T-helper 9 cell (primary cell): ENCODE results near the gene MED7.
"Not testable (repeated sequence)": the region's sequence is repeated elsewhere in the genome, so short reads cannot be mapped to it uniquely, and the experiment has no call there.

Experiments
- DNase-seq: peaks from one replicate; pipeline ENCODE4 v3.0.0-alpha.2; 2020
- total RNA-seq, 2 donors: gene quantifications; one replicate each; lab custom pipeline; 2026; lab: John Stamatoyannopoulos, UW

Gene MED7, protein sequence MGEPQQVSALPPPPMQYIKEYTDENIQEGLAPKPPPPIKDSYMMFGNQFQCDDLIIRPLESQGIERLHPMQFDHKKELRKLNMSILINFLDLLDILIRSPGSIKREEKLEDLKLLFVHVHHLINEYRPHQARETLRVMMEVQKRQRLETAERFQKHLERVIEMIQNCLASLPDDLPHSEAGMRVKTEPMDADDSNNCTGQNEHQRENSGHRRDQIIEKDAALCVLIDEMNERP
- total RNA-seq, result 10.1 to 17.2 reads per million in 2 donors

DNA sequence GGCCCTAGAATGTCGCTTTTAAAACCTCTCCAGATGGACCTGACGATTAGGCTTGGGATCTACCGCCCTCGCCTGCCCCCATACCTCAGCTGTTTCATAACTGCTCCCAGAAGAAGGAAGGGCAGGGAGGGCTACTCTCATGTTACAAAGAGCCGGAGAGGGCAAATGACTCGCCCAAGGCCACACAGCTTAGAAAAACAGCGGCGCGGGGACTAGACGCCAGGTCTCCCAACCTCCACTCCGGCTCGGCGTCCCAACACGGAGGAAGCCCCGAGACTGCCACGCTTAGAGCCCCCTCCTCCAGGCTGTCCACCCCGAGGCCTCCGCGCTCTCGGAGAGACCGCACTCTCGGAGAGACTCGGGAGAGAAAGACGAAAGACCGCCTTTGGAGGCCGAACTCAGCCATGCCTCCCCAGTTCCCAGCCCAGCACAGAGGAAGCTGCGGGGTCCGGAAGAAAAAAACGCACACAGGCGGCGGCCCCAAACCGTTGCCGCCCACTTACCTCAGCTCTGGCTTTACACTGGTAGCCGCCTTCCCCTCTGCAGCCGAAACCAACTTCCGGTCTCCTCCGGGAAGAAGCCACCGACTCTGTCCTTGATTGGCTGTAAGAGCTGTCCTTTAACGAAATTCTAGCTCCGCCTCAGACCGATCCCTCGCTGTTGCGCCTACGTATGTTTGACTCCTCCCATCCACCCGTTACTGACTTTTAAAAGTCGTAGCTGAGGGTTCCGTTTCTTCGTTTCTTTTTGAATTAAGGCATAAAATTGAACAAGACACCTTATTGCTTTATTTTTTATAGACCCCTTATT, at the start of gene MED7:
MED7 (minus strand) TSS at position 549 of the 810 bp plus-strand sequence. CDS start 3,434 bp downstream, outside the sequence.
- peak; percentile 82 for DNase-seq

DNA sequence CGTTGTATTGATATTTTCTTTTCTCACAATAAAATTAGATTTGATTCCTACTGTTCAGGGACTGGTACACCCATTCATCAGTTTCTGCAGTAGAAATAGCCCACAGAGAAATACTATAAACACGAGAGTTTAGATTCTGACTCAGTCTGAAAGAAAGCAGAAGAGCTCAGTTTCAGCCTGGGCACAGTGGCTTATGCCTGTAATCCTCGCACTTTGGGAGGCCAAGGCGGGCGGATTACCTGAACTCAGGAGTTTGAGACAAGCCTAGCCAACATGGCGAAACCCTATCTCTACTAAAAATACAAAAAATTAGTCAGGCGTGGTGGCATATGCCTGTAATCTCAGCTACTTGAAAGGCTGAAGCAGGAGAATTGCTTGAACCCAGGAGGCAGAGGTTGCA, 46.6 kb upstream of the MED7 start:
- DNase-seq, result no peak

DNA sequence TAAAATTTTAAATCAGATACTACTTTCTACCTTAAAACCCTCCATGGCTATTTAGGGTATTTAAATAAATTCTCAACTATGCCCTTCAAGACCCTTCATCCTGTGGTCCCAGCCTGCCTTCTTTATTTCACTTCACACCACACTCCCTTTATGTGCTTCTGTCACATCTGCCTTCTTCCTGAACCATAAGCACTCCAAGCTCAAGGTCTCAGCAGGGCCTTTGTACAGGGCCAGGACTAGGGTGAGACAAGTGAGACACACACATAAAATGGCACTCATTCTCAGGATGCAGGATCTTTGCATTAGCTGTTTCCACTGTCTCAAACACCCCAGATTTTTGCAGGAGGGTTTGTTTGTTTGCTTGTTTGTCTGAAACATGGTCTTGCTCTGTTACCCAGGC, 45.6 kb upstream of the MED7 start:
- DNase-seq, result no peak

DNA sequence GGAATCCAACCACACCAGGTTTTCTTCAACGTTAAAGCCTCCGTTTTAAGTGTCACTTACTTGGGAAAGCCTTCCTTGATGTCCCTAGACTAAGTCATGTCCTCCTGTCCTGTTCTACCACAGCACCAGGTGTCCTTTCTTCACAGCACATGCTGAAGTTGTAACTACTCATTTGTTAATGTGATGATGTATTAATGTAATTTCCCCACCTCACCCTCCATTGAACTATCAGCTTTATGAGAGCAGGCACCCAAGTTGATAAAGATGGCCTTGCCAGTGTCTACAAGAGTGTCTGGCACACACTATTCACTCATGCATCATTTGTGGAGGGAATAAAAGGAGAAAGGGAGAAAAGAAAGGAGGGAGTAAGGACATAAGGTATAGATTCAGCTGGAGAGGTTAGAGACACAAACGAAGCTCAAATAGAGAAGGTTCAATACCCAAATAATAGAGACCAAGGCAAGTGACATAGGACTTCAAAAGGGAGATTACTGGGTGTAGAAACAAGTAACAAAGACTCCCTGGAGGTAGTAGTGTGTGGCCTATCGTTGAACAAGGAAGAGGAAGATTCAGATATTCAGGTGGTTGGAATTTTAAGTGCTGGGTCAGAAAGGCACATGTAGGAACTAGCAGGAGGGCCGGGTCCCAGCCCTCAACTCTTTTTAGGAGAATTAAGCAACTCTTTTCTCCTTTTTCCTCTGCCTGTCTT, 44.5 kb upstream of the MED7 start:
- no peak for DNase-seq

DNA sequence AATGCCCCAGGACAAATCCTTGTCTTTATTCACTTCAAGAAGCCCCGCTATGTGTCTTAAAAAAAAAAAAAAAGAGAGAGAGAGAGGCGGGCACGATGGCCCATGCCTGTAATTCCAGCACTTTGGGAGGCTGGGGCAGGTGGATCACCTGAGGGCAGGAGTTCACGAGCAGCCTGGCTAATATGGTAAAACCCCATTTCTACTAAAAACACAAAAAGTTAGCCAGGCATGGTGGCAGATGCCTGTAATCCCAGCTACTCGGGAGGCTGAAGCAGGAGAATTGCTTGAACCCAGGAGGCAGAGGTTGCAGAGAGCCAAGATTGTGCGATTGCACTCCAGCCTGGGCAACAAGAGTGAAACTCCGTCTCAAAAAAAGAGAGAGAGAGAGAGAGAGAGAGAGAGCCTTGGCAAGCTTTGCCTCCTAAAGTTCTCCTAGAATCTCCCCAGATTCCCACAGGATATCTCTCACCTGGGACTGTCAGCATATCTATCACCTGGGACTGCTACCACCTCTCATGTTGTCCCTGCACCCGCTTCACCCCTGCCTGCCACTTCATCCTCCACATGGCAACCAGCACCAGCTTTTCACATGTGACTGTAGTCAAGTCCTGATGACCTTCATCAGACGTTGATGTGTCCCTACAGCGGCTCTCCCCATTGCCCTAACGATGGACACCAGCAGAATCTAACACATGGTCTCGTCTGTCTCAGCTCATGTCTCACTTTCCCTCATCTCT, 43.8 kb upstream of the MED7 start:
- no peak for DNase-seq

DNA sequence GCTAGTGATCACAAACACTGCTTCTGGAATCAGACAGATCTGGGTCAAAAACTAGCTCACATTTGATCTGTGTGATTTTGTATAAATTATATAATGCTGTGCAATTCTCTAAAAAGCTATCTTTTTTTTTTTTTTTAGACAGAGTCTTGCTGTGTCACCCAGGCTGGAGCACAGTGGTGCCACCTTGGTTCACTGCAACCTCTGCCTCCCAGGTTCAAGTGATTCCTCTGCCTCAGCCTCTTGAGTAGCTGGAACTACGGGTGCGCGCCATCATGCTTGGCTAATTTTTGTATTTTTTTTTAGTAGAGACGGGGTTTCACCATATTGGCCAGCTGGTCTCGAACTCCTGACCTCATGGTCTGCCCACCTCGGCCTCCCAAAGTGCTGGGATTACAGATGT, 42.5 kb upstream of the MED7 start:
- not testable (repeated sequence) for DNase-seq

DNA sequence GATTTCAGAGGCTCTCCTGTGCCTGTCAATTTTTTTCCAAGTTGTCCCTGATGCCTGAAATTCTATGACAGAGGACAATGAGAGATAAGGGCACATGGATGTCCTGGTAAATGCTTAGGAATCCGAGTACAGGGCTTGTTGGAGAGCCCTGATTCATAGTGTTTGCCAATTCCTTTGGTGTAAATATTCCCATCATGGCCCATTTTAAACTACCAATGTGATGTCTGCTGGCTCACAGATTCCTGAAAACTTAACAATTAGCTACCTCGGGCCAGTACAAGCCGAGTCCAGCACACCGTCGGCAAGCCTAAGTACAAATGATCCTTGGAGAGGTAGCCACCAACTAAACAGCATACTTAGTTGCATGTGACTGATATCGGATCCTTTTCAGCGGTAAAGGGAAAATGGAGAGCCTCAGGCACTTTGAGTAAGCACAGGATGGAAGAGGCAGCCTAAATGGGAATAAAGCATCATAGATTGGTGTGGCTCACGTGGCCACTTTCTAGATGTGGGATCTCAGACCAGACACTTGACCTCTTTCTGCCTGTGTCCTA, 41.5 kb upstream of the MED7 start:
- DNase-seq, result no peak

DNA sequence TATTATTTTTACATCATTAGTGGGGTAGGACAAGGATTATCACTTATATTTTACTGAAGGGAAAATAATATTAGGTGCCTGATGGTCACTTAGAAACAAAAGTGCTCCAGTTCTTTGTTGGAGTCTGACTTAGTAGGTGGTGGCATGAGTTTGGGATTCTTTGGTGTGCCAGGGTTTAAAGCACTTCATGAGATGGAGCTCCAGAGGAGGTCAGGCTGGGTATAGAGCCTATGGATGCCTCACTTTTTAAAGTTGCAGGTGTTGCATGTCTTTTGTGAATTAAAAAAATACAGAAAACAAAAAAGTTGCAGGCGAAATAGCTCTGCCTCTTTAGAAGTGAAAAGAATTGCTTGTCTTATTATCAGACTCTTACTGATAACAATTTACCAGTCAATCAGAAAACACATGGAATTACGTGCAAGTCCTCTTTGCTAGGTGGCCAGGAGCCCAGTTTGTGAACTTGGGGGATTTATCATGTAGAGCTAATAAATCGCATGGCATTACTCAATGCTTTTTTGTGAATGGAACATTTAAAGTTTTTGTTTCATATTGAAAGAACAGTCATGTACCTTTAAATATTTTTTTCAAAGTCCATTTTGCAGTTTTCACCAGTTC, 39.6 kb upstream of the MED7 start:
- no peak for DNase-seq

DNA sequence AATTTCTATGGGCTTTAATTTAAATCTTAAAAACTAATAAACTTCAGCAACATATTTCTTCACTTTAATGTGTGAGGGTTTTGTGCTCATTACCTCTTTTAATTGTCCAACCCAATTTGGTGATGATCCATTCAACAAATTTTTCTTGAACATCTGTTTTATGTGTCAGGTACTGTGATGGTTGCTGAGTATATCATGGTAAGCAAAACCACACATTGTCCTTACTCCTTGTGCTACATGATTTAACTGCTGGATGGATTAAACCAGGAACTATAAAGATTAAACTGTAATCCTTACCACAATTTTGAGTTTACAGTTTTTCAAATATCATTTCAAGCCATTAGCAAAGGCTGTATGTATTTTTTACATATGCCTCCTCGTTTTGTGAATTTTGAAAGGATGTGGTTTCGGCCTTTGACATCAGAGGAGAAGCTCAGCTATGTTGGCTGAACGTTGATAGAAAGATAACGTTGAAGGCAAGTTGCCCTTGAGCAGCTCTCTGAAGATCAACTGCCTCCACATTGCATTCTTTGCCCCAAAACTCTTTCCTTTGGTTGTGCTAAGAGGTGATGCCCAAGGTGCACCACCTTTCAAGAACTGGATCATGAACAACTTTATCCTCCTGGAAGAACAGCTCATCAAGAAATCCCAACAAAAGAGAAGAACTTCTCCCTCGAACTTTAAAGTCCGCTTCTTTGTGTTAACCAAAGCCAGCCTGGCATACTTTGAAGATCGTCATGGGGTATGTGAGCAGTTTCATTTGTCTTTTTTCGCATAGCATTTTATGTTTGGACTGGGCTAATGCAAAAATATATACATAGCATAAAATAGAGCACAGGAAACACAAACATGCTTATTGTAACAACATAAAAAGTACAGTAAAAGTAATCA, 38.0 kb upstream of the MED7 start, which contains the start of gene ITK:
ITK (plus strand) TSS at position 467 of the 891 bp plus-strand sequence; CDS start at position 605, 138 bp downstream.
- DNase-seq, result no peak

DNA sequence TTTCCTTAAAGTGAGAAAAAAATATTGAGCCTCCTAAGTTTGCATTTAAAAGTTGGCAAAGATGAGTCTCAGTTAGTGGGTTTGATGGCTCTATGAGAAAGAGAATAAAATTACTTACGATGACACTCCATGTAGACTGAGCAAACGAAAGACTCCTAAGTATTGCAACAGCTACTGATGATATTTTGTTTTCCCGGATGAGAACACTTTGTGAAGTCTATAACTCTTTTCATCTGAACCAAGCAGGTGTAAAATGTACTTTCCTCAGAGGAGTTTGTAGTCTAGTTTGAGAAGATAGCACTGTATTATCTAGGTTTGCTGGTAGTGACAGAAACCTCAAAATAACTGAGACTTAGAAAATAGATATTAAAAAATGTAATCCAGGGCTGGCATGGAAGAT, 36.3 kb upstream of the MED7 start:
- DNase-seq, result no peak

DNA sequence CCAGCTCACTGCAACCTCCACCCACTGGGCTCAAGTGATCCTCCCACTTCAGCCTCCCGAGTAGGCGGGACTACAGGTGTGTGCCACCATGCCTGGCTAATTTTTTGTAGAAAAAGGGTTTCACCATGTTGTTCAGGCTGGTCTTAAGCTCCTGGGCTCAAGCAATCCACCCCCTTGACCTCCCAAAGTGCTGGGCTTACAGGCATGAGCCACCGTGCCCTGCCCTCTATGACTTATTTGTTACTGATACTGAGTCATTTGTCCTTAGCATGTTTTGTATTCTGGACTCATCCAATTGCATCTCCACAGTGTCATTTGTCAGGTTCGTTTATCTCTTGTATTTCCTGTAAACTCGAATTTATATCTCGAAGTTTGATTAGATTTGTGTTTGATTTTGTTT, 35.3 kb upstream of the MED7 start:
- no peak for DNase-seq

DNA sequence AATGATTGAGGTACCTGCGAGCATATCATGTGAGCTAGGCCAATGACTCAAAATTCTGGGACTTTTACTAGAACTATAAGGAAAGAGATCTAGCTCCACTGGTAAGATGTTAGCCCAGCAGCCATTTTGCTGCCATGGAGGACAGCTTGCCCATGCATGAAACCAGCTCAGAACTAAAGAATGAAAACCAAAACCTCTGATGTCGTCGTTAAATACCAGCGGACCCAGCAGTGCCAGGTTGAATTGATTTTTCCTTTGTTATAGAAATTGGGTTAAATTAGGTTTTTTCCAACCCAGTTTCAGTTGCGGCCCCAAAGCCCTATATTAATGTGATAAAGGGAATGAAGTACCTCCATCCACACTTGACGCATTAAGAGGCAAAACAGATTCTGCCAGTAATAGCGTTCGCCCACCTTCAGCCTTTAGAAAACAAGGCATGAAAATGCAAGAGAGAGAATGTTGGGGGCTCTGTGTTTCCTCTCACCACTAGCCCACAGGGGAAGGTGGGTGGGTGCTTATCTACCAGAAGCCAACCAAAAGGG, 32.5 kb upstream of the MED7 start:
- DNase-seq, result no peak

DNA sequence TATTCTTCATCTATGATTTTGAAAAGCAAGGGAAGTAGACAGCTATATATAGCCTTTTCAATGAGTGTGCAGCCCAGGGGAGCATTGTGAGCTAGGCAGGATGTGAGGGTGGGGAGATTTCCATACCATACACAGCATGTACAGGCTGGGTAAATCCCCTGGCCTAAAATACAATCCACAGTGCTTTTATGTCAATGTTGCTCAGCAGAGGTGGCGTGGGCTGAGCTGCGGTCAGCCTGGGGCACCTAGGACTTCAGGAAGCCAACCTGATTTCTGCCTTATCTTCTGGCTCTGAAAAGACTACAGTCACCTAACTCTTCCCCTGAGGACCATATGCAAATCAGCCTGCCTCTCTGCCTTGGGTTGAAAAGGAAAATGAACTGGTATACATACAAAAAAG, 29.7 kb upstream of the MED7 start:
- DNase-seq, result peak; percentile 51

DNA sequence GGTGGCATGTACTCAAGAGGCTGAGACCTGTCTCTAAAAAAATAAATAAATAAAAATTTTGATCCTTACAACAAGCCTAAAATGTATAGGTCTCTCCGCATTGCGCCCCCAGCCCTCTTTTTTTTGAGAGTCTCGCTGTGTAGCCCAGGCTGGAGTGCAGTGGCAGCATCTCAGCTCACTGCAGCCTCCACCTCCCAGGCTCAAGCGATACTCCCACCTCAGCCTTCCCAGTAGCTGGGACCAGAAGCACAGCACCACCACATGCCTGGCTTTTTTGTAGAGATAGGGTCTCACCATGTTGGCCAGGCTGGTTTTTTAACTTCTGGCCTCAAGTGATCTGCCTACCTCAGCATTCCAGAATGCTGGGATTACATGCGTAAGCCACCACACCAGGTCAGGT, 25.6 kb upstream of the MED7 start:
- DNase-seq, result no peak

DNA sequence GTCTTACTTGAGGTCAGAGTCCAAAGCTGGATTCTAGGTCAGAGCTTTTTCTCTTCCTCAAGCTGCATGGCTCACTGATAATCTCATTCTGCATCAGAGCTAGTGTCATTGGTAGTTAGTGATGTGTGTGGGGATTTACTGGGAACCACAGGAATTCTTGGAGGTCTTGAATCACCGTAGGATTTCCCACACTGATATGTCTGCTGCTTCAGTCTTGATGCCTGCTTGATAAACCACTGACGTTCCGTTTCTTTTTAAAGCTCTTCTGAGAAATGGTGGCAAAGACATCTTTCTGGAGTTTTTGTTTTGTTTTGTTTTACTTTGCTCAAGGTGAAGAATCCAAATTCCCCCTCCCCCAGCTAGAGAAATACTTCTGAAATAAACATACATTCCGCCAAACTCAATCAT, 24.6 kb upstream of the MED7 start:
- no peak for DNase-seq

DNA sequence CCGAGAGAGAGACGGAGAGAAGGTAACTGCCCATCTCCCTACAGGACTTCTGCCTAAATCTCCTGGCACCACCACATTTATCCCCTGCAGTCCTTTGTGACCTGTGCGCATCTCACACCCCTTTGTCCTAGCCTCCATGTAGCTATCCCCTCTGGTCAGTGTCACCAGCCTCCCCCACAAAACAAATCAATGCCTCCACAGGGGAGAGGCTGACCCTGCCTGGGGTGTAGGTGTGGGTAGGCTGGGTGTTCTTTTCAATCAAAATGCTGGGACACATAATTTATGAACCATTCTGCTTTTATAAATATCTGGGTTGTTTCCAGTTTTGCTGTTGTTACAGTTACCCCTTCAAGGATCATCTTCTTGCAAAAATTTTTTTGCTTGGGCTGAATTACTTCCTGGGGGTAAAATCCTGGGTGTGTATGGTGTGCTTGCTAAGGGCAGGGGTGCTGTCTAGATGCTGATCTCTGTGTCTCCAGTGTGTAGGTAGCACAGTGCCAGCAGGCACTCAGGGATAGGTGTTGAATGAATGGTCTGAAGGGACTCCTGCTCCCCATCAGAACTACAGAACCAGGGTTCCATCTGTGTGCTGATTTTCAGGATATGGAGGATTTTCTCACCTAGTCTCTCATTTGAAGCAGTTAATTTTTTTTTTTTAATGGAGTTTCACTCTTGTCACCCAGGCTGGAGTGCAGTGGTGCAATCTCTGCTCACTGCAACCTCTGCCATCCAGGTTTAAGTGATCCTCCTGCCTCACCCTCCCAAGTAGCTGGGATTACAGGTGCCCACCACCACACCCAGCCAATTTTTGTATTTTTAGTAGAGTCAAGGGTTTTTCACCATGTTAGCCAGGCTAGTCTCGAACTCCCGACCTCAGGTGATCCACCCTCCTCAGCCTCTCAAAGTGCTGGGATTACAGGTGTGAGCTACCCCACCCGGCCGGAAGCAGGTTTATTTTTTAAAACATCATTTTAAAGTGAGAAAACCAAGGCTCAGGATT, 23.8 kb upstream of the MED7 start, which contains the start of gene GARIN3:
GARIN3 (minus strand) TSS at position 51 of the 1,000 bp plus-strand sequence. CDS start 96 bp downstream, outside the sequence.
- no peak for DNase-seq

DNA sequence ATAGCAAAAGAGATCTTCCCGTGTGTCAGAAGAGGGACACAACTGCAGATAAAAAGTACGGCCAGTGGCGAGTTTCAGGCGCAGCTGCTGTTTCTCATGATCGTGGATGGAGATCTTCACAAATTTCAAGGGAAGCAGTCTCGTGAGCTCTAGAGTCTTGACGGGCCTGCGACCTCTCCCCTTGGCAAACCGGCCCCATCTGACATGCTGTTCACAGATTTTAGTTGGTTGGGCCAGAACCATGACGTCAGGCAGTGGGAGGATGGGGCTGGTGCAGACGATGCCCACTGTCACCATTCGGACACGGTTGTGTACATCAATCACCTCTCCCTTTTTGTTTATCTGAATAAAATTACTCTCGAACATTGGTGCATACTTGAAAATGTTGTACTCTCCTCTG, 23.0 kb upstream of the MED7 start:
- no peak for DNase-seq

DNA sequence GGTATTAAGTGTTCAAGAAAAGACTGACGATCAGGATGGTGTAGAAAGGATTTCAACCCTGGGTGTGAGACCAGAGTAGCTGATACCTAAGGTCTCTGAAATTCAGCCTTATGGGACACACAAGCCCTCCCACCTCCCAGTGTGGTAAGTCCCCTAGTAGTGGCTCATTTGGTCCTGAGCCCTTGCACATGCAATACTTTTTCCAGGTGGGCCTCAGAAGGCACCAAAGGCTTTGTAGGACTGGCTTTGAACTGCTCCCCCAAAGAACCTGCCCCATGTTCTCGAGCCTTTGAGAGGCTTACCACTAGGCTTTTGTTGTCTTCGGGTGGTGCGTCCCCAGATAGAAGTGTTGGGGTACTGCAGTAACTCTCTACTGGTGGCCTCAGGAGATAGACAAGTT, 22.6 kb upstream of the MED7 start:
- DNase-seq, result no peak

DNA sequence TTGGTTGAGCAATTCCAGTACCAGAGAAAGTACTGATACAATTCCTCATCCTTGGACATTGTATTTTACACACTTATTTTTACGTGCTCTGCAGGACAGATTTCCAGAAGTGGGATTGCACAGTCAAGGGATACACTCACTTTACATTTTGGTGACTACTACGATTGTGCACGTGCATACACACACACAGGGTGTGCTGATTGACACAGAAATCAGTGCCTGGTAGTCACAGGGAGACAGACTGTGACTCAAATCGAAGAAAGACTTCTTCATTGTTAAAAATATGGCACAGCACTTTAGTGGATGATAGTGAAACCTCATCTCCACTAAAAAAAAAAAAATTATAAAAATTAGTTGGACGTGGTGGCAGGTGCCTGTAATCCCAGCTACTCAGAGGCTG, 21.9 kb upstream of the MED7 start:
- DNase-seq, result no peak
